ENCODE results near the gene KCNAB1. TPM values are rescaled to one million over a fixed set of nuclear protein-coding genes. Genes with fewer than 3 reads are reported as not detected.

Gene KCNAB1
- total RNA-seq, 1 experiment from 2014 or later = not detected

GRCh38 chr3:156412600-156412999 is 292.2 kb downstream of the KCNAB1 start:
- no peak for DNase-seq (ENCODE audit: low read depth, low spot score)
- H3K4me2 ChIP-seq (ENCODE audit: low read length) = no peak overlapping the region
- CTCF ChIA-PET = no interaction called here
- TF ChIP-seq SIN3A (IDR thresholded peaks at IDR 0.05; ENCODE audit: low read depth) = no peak
- no peak overlapping the region for H3K27ac ChIP-seq (ENCODE audit: low read depth, low read length)
- no peaks in the 10 kb centered on the region for H3K36me3 ChIP-seq (ENCODE audit: control insufficient read depth in 1 of 2, insufficient read depth in 2 of 2, low read length in 2 of 2)
- POLR2A ChIA-PET = no interaction called here
- intact Hi-C loops (cut with micrococcal nuclease) = no loop called here
- RAD21 ChIA-PET (ENCODE audit: low non-redundant PET in 1 of 2, low total read pairs in 2 of 2, uncharacterized antibody in 2 of 2, unreplicated experiment in 2 of 2) = no interaction called here
- no peak overlapping the region for H3K4me3 ChIP-seq (replicated peaks in 1 of 2; ENCODE audit: low read depth in 1 of 2, low read length in 2 of 2)
- H3K27me3 ChIP-seq (ENCODE audit: insufficient read depth, low read length) = no peaks in the 10 kb centered on the region
- H2AFZ ChIP-seq (ENCODE audit: low read depth, low read length, poor library complexity, severe bottlenecking) = no peak overlapping the region
- H3K4me1 ChIP-seq (ENCODE audit: control insufficient read depth in 1 of 2, insufficient read depth in 2 of 2, low read length in 2 of 2) = no peaks in the 10 kb centered on the region
- no peaks in the 10 kb centered on the region for H3K9me3 ChIP-seq (ENCODE audit: control insufficient read depth in 1 of 2, insufficient read depth in 1 of 2, low read depth in 1 of 2, low read length in 2 of 2)
- BruUV-seq (replicated peaks) = no TSS peak
- no peaks in the 10 kb centered on the region for H3K79me2 ChIP-seq (ENCODE audit: insufficient read depth, low read length)
- H3K9me2 ChIP-seq (ENCODE audit: insufficient read depth) = no peaks in the 10 kb centered on the region
- no peak overlapping the region for H3K9ac ChIP-seq (ENCODE audit: low read length)
- no peak for ATAC-seq
- H4K20me1 ChIP-seq (ENCODE audit: insufficient read depth) = no peaks in the 10 kb centered on the region

- no peaks in the 10 kb centered on the region for H3K36me3 ChIP-seq (ENCODE audit: control insufficient read depth in 1 of 2, insufficient read depth in 2 of 2, low read length in 2 of 2)
- H3K27me3 ChIP-seq (ENCODE audit: insufficient read depth, low read length) = no peaks in the 10 kb centered on the region
- intact Hi-C loops (cut with micrococcal nuclease) = no loop called here
- no peak overlapping the region for H3K27ac ChIP-seq (ENCODE audit: low read depth, low read length)
- no peak overlapping the region for H3K9ac ChIP-seq (ENCODE audit: low read length)
- H3K4me2 ChIP-seq (ENCODE audit: low read length) = no peak overlapping the region
- RAD21 ChIA-PET (ENCODE audit: low non-redundant PET in 1 of 2, low total read pairs in 2 of 2, uncharacterized antibody in 2 of 2, unreplicated experiment in 2 of 2) = no interaction called here
- no peak overlapping the region for H2AFZ ChIP-seq (ENCODE audit: low read depth, low read length, poor library complexity, severe bottlenecking)
- TF ChIP-seq ATF3 (IDR thresholded peaks at IDR 0.05) (no peak), TCF7L2 (IDR thresholded peaks at IDR 0.05; ENCODE audit: borderline replicate concordance, extremely low read depth, insufficient read depth, insufficient read length) (no peak), SIN3A (IDR thresholded peaks at IDR 0.05; ENCODE audit: low read depth) (no peak), SP1 (IDR thresholded peaks at IDR 0.05; ENCODE audit: low read depth) (no peak), POLR2A (IDR thresholded peaks at IDR 0.05; ENCODE audit: borderline replicate concordance, extremely low read depth, insufficient read depth, insufficient read length) (no peak), ELF1 (IDR thresholded peaks at IDR 0.05; ENCODE audit: borderline replicate concordance, low read depth) (no peak), MAX (IDR thresholded peaks at IDR 0.05) (no peak), EGR1 (IDR thresholded peaks at IDR 0.05; ENCODE audit: low read depth) (no peak)
- no peaks in the 10 kb centered on the region for H3K9me3 ChIP-seq (ENCODE audit: control insufficient read depth in 1 of 2, insufficient read depth in 1 of 2, low read depth in 1 of 2, low read length in 2 of 2)
- H3K79me2 ChIP-seq (ENCODE audit: insufficient read depth, low read length) = no peaks in the 10 kb centered on the region
- H3K4me3 ChIP-seq (replicated peaks in 1 of 2; ENCODE audit: low read depth in 1 of 2, low read length in 2 of 2) = no peak overlapping the region
- ATAC-seq (no peak), DNase-seq (ENCODE audit: low read depth, low spot score) (no peak)
- H3K4me1 ChIP-seq (ENCODE audit: control insufficient read depth in 1 of 2, insufficient read depth in 2 of 2, low read length in 2 of 2) = no peaks in the 10 kb centered on the region
- POLR2A ChIA-PET = no interaction called here
- BruUV-seq (replicated peaks) = no TSS peak
- H3K9me2 ChIP-seq (ENCODE audit: insufficient read depth) = no peaks in the 10 kb centered on the region
- CTCF ChIA-PET = no interaction called here
- no peaks in the 10 kb centered on the region for H4K20me1 ChIP-seq (ENCODE audit: insufficient read depth)
Measured at GRCh38 chr3:156413293-156413892, 293.0 kb downstream of the KCNAB1 start.

Measured in HCT116 (cell line).